ENCODE data around the gene MDM1.

MDM1 gene

GRCh38 chr12:68286396-68286795 lies 45.8 kb downstream of the MDM1 start:
- TF ChIP-seq, protein P1, sequence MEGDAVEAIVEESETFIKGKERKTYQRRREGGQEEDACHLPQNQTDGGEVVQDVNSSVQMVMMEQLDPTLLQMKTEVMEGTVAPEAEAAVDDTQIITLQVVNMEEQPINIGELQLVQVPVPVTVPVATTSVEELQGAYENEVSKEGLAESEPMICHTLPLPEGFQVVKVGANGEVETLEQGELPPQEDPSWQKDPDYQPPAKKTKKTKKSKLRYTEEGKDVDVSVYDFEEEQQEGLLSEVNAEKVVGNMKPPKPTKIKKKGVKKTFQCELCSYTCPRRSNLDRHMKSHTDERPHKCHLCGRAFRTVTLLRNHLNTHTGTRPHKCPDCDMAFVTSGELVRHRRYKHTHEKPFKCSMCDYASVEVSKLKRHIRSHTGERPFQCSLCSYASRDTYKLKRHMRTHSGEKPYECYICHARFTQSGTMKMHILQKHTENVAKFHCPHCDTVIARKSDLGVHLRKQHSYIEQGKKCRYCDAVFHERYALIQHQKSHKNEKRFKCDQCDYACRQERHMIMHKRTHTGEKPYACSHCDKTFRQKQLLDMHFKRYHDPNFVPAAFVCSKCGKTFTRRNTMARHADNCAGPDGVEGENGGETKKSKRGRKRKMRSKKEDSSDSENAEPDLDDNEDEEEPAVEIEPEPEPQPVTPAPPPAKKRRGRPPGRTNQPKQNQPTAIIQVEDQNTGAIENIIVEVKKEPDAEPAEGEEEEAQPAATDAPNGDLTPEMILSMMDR (IDR thresholded peaks at IDR 0.05; ENCODE audit: low read depth, low read length) = no peak

GRCh38 chr12:68285541-68285940 lies 46.6 kb downstream of the MDM1 start:
- H3K4me3 ChIP-seq (ENCODE audit: low read depth, low read length) = no peak overlapping the region
- TF ChIP-seq, protein P1 (IDR thresholded peaks at IDR 0.05; ENCODE audit: low read depth, low read length) = no peak

More at GRCh38 chr12:68286396-68286795, 45.8 kb downstream of the MDM1 start:
- no peak overlapping the region for H3K4me3 ChIP-seq (ENCODE audit: low read depth, low read length)

- H3K4me3 ChIP-seq (ENCODE audit: low read depth, low read length) = no peak overlapping the region
- TF ChIP-seq, protein P1 (IDR thresholded peaks at IDR 0.05; ENCODE audit: low read depth, low read length) = no peak
These were observed 50.7 kb downstream of the MDM1 start for GRCh38 chr12:68281322-68282077.

DNA sequence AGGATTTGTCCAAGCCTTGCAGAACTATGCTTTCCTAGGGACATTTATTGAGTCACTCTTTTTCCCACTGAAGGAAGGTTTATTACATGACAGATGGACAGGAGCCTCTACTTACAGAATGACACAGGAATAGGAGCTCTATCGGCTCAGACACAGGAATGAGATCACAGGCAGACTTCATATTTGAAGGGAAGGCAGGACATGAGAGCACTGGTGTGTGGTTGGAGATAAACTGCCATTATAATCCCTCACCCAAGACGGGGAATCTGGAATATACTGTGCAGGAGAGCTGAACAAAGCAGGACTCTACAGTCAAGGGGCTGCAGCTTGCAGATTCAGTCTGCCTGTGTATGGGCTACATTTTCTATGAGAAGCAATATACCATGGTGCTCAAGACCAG lies 51.9 kb downstream of the MDM1 start:
- TF ChIP-seq, protein P1 (IDR thresholded peaks at IDR 0.05; ENCODE audit: low read depth, low read length) = no peak
- no peak overlapping the region for H3K4me3 ChIP-seq (ENCODE audit: low read depth, low read length)

DNA sequence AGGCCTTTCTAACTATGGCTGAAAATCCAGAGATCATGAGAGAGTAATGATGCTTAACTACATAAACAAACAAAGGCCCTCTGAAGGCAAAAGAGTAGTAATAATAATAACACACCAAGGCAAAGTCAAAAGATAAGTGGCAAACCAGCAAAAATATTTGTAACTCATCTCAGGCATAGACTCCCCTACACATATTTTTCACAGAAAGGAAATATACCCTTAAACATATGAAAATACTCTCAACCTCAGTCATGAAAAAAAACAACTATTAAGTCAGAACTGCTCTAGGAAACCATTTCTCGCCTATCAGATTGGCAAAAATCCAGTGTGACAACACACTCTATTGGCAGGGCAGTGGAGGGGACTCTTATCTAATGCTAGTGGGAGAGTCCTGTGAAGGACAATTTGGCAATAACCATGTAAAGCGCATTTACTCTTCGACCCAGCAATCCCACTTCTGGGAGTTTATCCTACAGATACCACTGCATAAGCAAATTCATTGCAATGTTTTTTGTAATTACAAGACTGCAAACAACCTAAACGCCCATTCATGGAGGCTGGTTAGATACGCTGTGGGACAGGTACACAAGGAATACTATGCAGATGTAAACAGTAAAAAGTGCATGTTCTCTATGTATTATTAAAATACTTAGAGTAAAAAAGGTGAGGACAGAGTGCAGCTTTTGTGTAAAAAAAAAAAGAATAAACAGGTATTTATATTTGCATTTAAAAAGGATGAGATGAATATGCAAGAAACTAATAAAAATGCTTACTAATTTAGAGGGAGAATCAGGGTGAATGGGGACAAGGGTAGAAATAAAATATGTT lies 52.7 kb downstream of the MDM1 start:
- TF ChIP-seq, protein P1 (IDR thresholded peaks at IDR 0.05; ENCODE audit: low read depth, low read length) = no peak

DNA sequence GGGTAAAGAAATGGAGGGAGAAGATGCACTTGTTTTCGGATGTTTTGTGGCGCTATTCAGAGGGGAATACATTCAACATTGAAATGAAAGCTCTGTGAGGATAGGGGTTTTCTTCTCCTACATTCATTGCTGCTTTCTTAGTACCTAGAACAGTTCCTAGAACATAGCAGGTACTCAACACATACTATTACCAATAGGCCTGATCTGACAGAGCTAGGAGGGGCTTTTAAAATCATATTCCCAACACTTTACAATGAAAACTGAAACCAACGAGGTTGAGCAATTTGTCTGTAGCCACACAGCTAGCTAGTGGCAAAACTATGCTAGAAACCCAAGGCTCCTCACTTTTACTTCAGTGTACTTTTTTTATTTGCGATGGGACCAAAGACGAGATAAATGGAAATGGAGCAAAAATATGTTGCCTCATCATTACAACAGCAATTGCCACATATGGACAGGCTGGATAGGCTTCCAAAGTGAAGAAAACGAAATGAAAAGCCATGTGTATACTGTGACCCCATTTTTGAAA lies 55.7 kb downstream of the MDM1 start:
- TF ChIP-seq, protein P1 (IDR thresholded peaks at IDR 0.05; ENCODE audit: low read depth, low read length) = no peak
- H3K4me3 ChIP-seq (ENCODE audit: low read depth, low read length) = no peak overlapping the region

More for the DNA sequence above, 52.7 kb downstream of the MDM1 start:
- H3K4me3 ChIP-seq (ENCODE audit: low read depth, low read length) = no peak overlapping the region

Data from WI38 (cell line).